Measurements from ENCODE around the gene PPIF.
A peak's percentile ranks its signal among the peaks of the same experiment; 100 is the strongest.

The PPIF gene

DNA sequence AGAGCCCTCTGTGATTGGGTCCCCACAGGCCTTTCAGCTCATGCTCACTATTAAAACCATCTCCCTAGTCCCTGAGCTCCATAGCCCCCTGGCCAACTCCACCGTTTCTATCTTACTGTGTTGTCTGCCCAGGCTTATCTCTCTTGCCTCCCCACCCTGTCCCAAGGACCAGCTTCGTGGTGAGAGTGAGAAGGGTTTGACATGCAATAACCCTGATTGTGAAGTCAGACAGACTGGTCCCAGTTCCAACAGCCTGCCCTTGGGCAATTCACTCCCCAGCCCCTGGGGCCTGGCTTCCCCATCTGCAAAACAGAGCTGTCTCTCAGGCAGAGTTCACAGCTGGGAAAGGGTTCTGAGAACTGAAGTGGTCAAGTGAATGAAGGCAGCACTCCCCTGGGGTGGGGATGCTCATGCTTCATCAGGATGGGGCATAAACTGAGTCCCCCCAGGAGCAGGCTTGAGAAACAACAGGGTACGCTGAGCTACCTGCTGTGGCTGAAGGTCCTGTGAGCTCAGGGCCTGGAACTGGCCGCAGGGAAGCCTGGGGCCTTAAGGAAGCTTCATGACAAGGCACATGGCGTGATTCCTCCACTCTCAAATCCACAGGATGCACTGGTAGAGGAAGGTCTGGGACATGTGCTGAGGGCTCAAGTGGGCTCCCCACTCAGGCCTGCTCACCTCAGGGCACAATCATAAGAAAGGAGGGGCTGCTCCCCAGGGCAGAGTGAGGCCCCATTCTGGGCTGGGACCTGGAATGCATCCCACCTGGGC, 1.8 kb upstream of the PPIF start:
- peak overlapping the region; percentile 28 for H4K91ac ChIP-seq (ENCODE audit: low read length)
- peaks cover 18% of the 10 kb centered on the region for H3K79me1 ChIP-seq (replicated peaks; ENCODE audit: low read length, poor library complexity, severe bottlenecking)
- no peaks in the 10 kb centered on the region for H3K9me3 ChIP-seq (ENCODE audit: control insufficient read depth, low read length)
- H3K36me3 ChIP-seq (ENCODE audit: control insufficient read depth in 1 of 2, insufficient read depth in 2 of 2, low read depth in 1 of 2, low read length in 2 of 2) = peaks cover 17 to 18% of the 10 kb centered on the region in 2 experiments
- H2BK120ac ChIP-seq (ENCODE audit: low read depth, low read length) = no peak overlapping the region
- no peak overlapping the region for H3K9ac ChIP-seq (ENCODE audit: low read length)
- H3K27ac ChIP-seq (ENCODE audit: low read length, poor library complexity, severe bottlenecking) = no peak overlapping the region
- no peak overlapping the region for H2BK15ac ChIP-seq (ENCODE audit: low read depth, poor library complexity, severe bottlenecking)
- 86% methylated on average over 4 of the region's 5 CpGs for WGBS
- H2AK5ac ChIP-seq (ENCODE audit: low read length, severe bottlenecking) = no peak overlapping the region
- no peak overlapping the region for H3K23ac ChIP-seq (ENCODE audit: low read length in 2 of 2)
- H4K8ac ChIP-seq (ENCODE audit: low read length) = no peak overlapping the region
- H2BK5ac ChIP-seq (ENCODE audit: low read depth, low read length, poor library complexity, severe bottlenecking) = no peak overlapping the region
- peak overlapping the region; percentile 32 to 41 for H2BK12ac ChIP-seq (ENCODE audit: low read length in 2 of 2)
- H3K4me3 ChIP-seq (ENCODE audit: insufficient read depth in 1 of 2, low read depth in 1 of 2, low read length in 2 of 2) = no peak overlapping the region
- no peak for DNase-seq
- H3K18ac ChIP-seq (ENCODE audit: low read depth in 1 of 2, low read length in 2 of 2) = no peak overlapping the region
- H3K27me3 ChIP-seq (ENCODE audit: control insufficient read depth in 1 of 2, insufficient read depth in 1 of 2, low read length in 2 of 2) = no peaks in the 10 kb centered on the region
- no peak overlapping the region for H3K14ac ChIP-seq (ENCODE audit: low read length in 2 of 2)
- no peak overlapping the region for H3K4me2 ChIP-seq (ENCODE audit: low read length, poor library complexity, severe bottlenecking)
- peak overlapping the region in 1 of 2 experiments; percentile 36 for H3K4ac ChIP-seq (ENCODE audit: low read depth in 1 of 2, low read length in 2 of 2)
- H2AFZ ChIP-seq (ENCODE audit: low read depth, low read length) = no peak overlapping the region
- H3K4me1 ChIP-seq (ENCODE audit: control insufficient read depth, insufficient read depth, low read depth, low read length) = peaks cover 36% of the 10 kb centered on the region

GRCh38 chr10:79346012-79346340, 1.3 kb upstream of the PPIF start:
- Histone ChIP-seq H3K14ac (ENCODE audit: low read length in 2 of 2) (no peak overlapping the region), H3K9ac (ENCODE audit: low read length) (no peak overlapping the region), H3K4me2 (ENCODE audit: low read length, poor library complexity, severe bottlenecking) (no peak overlapping the region), H3K18ac (ENCODE audit: low read depth in 1 of 2, low read length in 2 of 2) (no peak overlapping the region), H2AK5ac (ENCODE audit: low read length, severe bottlenecking) (no peak overlapping the region), H3K27ac (ENCODE audit: low read length, poor library complexity, severe bottlenecking) (no peak overlapping the region), H3K4me3 (ENCODE audit: insufficient read depth in 1 of 2, low read depth in 1 of 2, low read length in 2 of 2) (no peak overlapping the region), H3K23ac (ENCODE audit: low read length in 2 of 2) (no peak overlapping the region), H2BK12ac (ENCODE audit: low read length in 2 of 2) (peak overlapping the region; percentile 22 to 41), H4K8ac (ENCODE audit: low read length) (no peak overlapping the region), H3K36me3 (ENCODE audit: control insufficient read depth in 1 of 2, insufficient read depth in 2 of 2, low read depth in 1 of 2, low read length in 2 of 2) (peaks cover 23 to 24% of the 10 kb centered on the region in 2 experiments), H2AFZ (ENCODE audit: low read depth, low read length) (no peak overlapping the region), H2BK120ac (ENCODE audit: low read depth, low read length) (no peak overlapping the region), H2BK15ac (ENCODE audit: low read depth, poor library complexity, severe bottlenecking) (no peak overlapping the region), H3K79me1 (replicated peaks; ENCODE audit: low read length, poor library complexity, severe bottlenecking) (peaks cover 23% of the 10 kb centered on the region), H3K27me3 (ENCODE audit: control insufficient read depth in 1 of 2, insufficient read depth in 1 of 2, low read length in 2 of 2) (no peaks in the 10 kb centered on the region), H3K4ac (ENCODE audit: low read depth in 1 of 2, low read length in 2 of 2) (peak overlapping the region in 1 of 2 experiments; percentile 36), H3K4me1 (ENCODE audit: control insufficient read depth, insufficient read depth, low read depth, low read length) (peaks cover 37% of the 10 kb centered on the region), H4K91ac (ENCODE audit: low read length) (peak overlapping the region; percentile 28), H3K9me3 (ENCODE audit: control insufficient read depth, low read length) (no peaks in the 10 kb centered on the region), H2BK5ac (ENCODE audit: low read depth, low read length, poor library complexity, severe bottlenecking) (no peak overlapping the region)
- 94% methylated on average over 2 of the region's 2 CpGs for WGBS
- DNase-seq = no peak

DNA sequence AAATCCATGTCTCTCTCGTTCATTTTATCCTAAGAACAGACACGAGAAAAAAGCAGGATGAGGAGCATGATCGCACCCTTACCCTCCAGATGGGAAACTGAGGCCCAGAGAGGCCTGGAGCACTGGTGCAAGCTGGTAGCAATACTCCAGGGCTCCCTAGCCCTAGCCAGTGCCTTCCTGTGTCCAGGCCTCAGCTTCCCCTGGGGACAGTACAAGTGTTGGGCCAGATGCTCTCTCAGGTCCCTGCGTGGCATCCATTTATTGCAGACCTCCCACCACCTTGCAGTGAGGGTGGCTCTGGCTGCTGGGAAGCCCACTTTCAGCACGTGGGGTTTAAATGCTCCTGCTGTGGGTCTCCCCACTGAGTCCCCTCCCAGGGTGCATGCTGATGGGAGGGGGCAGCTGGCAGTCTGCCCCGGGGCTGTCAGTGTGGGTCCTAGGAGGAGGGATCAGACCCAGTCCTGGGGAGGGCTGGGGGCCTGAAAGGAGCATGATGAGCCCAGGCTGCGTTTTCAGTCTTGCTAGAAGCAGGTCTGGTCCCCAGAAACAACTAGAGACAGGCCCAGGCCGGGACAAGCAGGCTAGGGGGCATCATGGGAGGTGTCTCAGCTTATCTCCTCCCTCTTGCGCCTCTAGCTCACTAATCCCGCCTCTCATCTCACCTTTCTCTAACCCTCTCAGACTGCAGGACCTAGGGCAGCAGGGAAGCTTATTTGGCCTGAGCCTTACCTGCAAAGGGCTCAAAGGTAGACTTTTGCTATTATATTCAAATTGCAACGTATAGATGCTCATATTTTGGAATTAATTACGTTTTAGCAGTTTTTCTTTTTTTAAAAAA, 662 bp upstream of the PPIF start:
- no peak overlapping the region for H2BK120ac ChIP-seq (ENCODE audit: low read depth, low read length)
- H3K27me3 ChIP-seq (ENCODE audit: control insufficient read depth in 1 of 2, insufficient read depth in 1 of 2, low read length in 2 of 2) = no peaks in the 10 kb centered on the region
- peaks cover 28 to 30% of the 10 kb centered on the region in 2 experiments for H3K36me3 ChIP-seq (ENCODE audit: control insufficient read depth in 1 of 2, insufficient read depth in 2 of 2, low read depth in 1 of 2, low read length in 2 of 2)
- peak overlapping the region; percentile 96 for H3K9ac ChIP-seq (ENCODE audit: low read length)
- H3K14ac ChIP-seq (ENCODE audit: low read length in 2 of 2) = no peak overlapping the region
- H3K4me1 ChIP-seq (ENCODE audit: control insufficient read depth, insufficient read depth, low read depth, low read length) = peaks cover 37% of the 10 kb centered on the region
- H3K4me2 ChIP-seq (ENCODE audit: low read length, poor library complexity, severe bottlenecking) = no peak overlapping the region
- H2BK15ac ChIP-seq (ENCODE audit: low read depth, poor library complexity, severe bottlenecking) = peak overlapping the region; percentile 15
- no peak overlapping the region for H3K4me3 ChIP-seq (ENCODE audit: insufficient read depth in 1 of 2, low read depth in 1 of 2, low read length in 2 of 2)
- H3K79me1 ChIP-seq (replicated peaks; ENCODE audit: low read length, poor library complexity, severe bottlenecking) = peaks cover 27% of the 10 kb centered on the region
- H2AK5ac ChIP-seq (ENCODE audit: low read length, severe bottlenecking) = peak overlapping the region; percentile 11
- no peaks in the 10 kb centered on the region for H3K9me3 ChIP-seq (ENCODE audit: control insufficient read depth, low read length)
- H4K8ac ChIP-seq (ENCODE audit: low read length) = no peak overlapping the region
- no peak overlapping the region for H4K91ac ChIP-seq (ENCODE audit: low read length)
- H2BK5ac ChIP-seq (ENCODE audit: low read depth, low read length, poor library complexity, severe bottlenecking) = no peak overlapping the region
- no peak overlapping the region for H3K4ac ChIP-seq (ENCODE audit: low read depth in 1 of 2, low read length in 2 of 2)
- H2AFZ ChIP-seq (ENCODE audit: low read depth, low read length) = peak overlapping the region; percentile 34
- no peak overlapping the region for H3K23ac ChIP-seq (ENCODE audit: low read length in 2 of 2)
- H2BK12ac ChIP-seq (ENCODE audit: low read length in 2 of 2) = peak overlapping the region in 1 of 2 experiments; percentile 89
- DNase-seq = no peak
- WGBS = 61% methylated on average over 10 of the region's 12 CpGs
- peak overlapping the region in 1 of 2 experiments; percentile 4 for H3K18ac ChIP-seq (ENCODE audit: low read depth in 1 of 2, low read length in 2 of 2)
- H3K27ac ChIP-seq (ENCODE audit: low read length, poor library complexity, severe bottlenecking) = no peak overlapping the region
